Measurements from ENCODE around the gene POLR2E. TPM values are rescaled to one million over a fixed set of nuclear protein-coding genes. Genes with fewer than 3 reads are reported as not detected.

The POLR2E gene
- total and polyA plus RNA-seq, 2 of the 13 experiments (the other 11 are each of a cell fraction or from before 2014, with no cell fraction given): 140 to 272 TPM

DNA sequence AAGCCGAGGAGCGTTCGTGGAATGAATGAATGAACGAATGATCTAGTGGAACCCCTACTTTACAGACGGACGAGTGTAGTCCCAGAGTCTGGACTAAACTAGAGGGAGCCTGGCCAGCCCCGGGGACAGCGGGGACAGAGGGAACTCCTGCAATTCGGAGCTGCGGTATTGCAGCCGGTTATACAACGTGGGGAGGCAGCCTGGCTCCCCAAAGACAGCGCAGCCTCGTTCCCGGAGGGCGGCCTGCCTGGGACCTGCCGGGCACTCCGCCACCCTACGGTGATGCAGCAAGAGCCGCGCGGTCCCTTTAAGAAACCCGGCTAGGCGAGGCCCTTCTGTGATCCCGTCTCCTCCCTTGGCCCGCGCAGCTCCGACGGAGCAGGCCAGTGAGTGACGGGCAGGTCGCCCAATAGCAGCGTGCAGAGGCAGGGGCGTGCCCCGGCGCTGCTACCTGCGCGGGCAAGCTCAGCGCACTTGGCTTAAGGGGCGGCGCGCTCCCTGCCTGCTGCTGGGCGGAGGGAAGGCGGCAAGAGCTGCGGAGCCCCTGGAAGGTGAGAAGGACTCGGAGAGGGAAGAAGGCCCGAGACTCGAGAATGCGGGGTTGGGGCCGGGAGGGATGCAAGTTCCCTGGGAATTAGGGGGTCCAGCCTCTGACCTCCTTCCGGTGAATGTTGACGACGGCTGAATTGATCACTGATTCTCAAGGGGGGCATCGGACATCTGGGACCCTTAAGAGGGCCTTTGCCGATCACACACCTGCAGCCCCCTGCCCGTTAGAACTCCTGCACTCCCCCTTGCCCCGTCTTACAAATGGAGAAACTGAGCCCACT lies 55.3 kb downstream of the POLR2E start, which contains the start of gene ABCA7 (continued):
- TF ChIP-seq HMG20B (CRISPR knock-in tag; conservative IDR thresholded peaks at IDR 0.05) (no peak), THRA (CRISPR knock-in tag; IDR thresholded peaks at IDR 0.05; ENCODE audit: borderline replicate concordance) (peak; percentile 58), DNMT3B (CRISPR knock-in tag; conservative IDR thresholded peaks at IDR 0.05) (no peak), PATZ1 (CRISPR knock-in tag; IDR thresholded peaks at IDR 0.05) (peak; percentile 30; the same call in 1 of the 2 replicates), SKI (IDR thresholded peaks at IDR 0.05; ENCODE audit: partially characterized antibody) (peak; percentile 14), TGIF2 (CRISPR knock-in tag; IDR thresholded peaks at IDR 0.05) (no peak), SRSF9 (IDR thresholded peaks at IDR 0.05; ENCODE audit: borderline replicate concordance, insufficient read depth, low read depth, low read length, poor library complexity, severe bottlenecking) (no peak), ZNF274 (CRISPR knock-in tag; IDR thresholded peaks at IDR 0.05) (peak; percentile 80), FLYWCH1 (CRISPR knock-in tag; IDR thresholded peaks at IDR 0.05) (no peak), ZNF564 (CRISPR knock-in tag; IDR thresholded peaks at IDR 0.05) (0 out of 2 replicates have a peak, but pooled peaks have one; percentile 39), SP2 (CRISPR knock-in tag; IDR thresholded peaks at IDR 0.05) (peak; percentile 99), TEAD3 (CRISPR knock-in tag; optimal IDR thresholded peaks at IDR 0.05; ENCODE audit: borderline replicate concordance) (no peak), KAT7 (CRISPR knock-in tag; IDR thresholded peaks at IDR 0.05; ENCODE audit: borderline replicate concordance) (no peak), POGZ (CRISPR knock-in tag; IDR thresholded peaks at IDR 0.05) (no peak)
- TF ChIP-seq, protein P1, sequence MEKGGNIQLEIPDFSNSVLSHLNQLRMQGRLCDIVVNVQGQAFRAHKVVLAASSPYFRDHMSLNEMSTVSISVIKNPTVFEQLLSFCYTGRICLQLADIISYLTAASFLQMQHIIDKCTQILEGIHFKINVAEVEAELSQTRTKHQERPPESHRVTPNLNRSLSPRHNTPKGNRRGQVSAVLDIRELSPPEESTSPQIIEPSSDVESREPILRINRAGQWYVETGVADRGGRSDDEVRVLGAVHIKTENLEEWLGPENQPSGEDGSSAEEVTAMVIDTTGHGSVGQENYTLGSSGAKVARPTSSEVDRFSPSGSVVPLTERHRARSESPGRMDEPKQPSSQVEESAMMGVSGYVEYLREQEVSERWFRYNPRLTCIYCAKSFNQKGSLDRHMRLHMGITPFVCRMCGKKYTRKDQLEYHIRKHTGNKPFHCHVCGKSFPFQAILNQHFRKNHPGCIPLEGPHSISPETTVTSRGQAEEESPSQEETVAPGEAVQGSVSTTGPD (CRISPR knock-in tag; IDR thresholded peaks at IDR 0.05): no peak
- TF ChIP-seq, protein P2, sequence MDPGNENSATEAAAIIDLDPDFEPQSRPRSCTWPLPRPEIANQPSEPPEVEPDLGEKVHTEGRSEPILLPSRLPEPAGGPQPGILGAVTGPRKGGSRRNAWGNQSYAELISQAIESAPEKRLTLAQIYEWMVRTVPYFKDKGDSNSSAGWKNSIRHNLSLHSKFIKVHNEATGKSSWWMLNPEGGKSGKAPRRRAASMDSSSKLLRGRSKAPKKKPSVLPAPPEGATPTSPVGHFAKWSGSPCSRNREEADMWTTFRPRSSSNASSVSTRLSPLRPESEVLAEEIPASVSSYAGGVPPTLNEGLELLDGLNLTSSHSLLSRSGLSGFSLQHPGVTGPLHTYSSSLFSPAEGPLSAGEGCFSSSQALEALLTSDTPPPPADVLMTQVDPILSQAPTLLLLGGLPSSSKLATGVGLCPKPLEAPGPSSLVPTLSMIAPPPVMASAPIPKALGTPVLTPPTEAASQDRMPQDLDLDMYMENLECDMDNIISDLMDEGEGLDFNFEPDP (CRISPR knock-in tag; conservative IDR thresholded peaks at IDR 0.05): no peak
